ENCODE data around the gene SGSM1. TPM values are rescaled to one million over a fixed set of nuclear protein-coding genes. Genes with fewer than 3 reads are reported as not detected.
A peak's percentile ranks its signal among the peaks of the same experiment; 100 is the strongest.

SGSM1 gene
- total RNA-seq, 3 donors from 2014 or later, result 2.0 to 6.5 (median 3.0) TPM

- ATAC-seq (no peak), DNase-seq (no peak)
- Histone ChIP-seq H3K36me3 (ENCODE audit: low read depth) (no peaks in the 10 kb centered on the region), H3K4me1 (ENCODE audit: low read depth) (peaks cover 54% of the 10 kb centered on the region), H3K9me3 (no peaks in the 10 kb centered on the region), H3K4me3 (no peak overlapping the region)
- intact Hi-C loops (cut with DNase I, micrococcal nuclease), result no loop called here
- TF ChIP-seq, protein P1, sequence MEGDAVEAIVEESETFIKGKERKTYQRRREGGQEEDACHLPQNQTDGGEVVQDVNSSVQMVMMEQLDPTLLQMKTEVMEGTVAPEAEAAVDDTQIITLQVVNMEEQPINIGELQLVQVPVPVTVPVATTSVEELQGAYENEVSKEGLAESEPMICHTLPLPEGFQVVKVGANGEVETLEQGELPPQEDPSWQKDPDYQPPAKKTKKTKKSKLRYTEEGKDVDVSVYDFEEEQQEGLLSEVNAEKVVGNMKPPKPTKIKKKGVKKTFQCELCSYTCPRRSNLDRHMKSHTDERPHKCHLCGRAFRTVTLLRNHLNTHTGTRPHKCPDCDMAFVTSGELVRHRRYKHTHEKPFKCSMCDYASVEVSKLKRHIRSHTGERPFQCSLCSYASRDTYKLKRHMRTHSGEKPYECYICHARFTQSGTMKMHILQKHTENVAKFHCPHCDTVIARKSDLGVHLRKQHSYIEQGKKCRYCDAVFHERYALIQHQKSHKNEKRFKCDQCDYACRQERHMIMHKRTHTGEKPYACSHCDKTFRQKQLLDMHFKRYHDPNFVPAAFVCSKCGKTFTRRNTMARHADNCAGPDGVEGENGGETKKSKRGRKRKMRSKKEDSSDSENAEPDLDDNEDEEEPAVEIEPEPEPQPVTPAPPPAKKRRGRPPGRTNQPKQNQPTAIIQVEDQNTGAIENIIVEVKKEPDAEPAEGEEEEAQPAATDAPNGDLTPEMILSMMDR (IDR thresholded peaks at IDR 0.05), result no peak
These were observed 166.4 kb downstream of the SGSM1 start for GRCh38 chr22:24972369-24972768.

DNA sequence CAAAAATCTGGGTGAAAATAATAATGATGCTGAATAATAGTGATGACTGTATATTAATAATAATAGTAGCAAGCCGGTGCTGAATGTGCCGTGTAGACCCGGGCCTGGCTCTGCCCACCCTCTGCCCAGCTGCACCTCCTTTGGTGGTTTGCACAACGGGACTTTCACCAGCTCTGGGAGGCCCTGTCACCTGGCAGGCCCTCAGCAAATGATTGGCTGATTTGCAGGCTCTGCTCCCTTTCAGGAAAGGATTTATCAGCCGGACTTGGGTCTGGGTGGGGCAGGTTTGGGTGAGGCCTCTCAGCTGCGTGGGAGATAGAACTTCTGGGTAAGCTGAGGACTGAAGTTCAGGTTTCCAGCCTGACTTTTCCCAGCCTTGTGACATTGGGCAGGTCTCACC lies 167.9 kb downstream of the SGSM1 start:
- peaks cover 53% of the 10 kb centered on the region for H3K4me1 ChIP-seq (ENCODE audit: low read depth)
- DNase-seq (peak; percentile 84 to 86 (median 86)), ATAC-seq (peak; percentile 86)
- H3K4me3 ChIP-seq, result no peak overlapping the region
- H3K9me3 ChIP-seq, result no peaks in the 10 kb centered on the region
- intact Hi-C loops (cut with DNase I, micrococcal nuclease), result no loop called here
- TF ChIP-seq, protein P1 (IDR thresholded peaks at IDR 0.05), result no peak
- no peaks in the 10 kb centered on the region for H3K36me3 ChIP-seq (ENCODE audit: low read depth)

DNA sequence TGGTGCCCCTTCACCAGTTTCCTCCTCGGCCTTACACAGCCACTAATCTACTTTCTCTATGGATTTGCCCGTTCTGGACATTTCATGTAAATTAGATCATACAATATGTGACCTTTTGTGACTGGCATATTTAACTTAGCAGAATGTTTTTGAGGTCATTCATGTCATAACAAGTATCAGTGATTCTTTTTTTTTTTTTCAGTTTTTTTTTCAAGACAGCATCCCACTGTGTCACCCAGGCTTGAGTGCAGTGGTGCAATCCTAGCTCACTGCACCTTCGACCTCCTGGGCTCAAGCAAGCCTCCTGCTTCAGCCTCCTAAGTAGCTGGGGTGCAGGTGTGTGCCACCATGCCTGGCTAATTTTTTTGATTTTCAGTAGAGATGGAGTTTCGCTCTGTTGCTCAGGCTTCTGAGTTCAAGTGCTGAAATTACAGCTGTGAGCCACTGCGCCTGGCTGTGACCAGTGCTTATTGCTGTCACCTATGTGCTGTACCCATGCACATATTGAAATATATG lies 169.2 kb downstream of the SGSM1 start:
- intact Hi-C loops (cut with DNase I, micrococcal nuclease), result no loop called here
- Histone ChIP-seq H3K36me3 (ENCODE audit: low read depth) (no peaks in the 10 kb centered on the region), H3K4me1 (ENCODE audit: low read depth) (peaks cover 48% of the 10 kb centered on the region), H3K9me3 (no peaks in the 10 kb centered on the region), H3K4me3 (no peak overlapping the region)
- DNase-seq (no peak), ATAC-seq (no peak)
- TF ChIP-seq, protein P1 (IDR thresholded peaks at IDR 0.05), result no peak

DNA sequence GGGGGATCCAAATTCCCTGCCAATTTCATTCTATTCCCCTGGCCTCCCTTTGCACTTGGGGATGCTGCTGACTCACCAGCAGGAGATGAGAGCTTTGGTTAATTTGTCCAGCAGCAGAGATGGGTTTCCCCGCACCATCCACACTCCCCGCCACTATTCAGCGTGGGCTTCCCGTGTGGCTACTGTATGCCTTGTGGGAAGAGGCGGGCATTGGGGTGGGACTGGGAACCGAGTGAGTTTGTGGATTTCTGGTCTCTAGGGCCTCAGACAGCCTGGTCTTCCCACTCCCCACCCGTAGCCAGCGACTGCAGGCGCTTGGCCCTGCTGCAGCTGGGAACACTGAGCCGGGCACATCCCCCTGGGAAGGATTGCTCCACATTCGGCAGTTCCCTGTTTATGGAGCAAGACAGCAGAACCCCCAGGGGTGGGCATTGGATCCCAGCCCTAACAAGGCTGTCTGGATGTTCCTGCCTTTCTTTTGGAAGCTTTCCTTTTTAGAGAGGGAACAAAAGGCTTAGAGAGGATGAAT lies 169.9 kb downstream of the SGSM1 start:
- no peak overlapping the region for H3K4me3 ChIP-seq
- DNase-seq (peak in 1 of 3 donors; percentile 71), ATAC-seq (no peak)
- intact Hi-C loops (cut with DNase I, micrococcal nuclease), result no loop called here
- no peaks in the 10 kb centered on the region for H3K9me3 ChIP-seq
- peaks cover 48% of the 10 kb centered on the region for H3K4me1 ChIP-seq (ENCODE audit: low read depth)
- no peaks in the 10 kb centered on the region for H3K36me3 ChIP-seq (ENCODE audit: low read depth)
- TF ChIP-seq, protein P1 (IDR thresholded peaks at IDR 0.05), result no peak

- ATAC-seq, result no peak
- no peaks in the 10 kb centered on the region for H3K9me3 ChIP-seq
These were observed 170.6 kb downstream of the SGSM1 start for GRCh38 chr22:24976442-24977218.

More at GRCh38 chr22:24976442-24977218, 170.6 kb downstream of the SGSM1 start:
- Histone ChIP-seq H3K4me3 (no peak overlapping the region), H3K4me1 (ENCODE audit: low read depth) (peaks cover 48% of the 10 kb centered on the region), H3K36me3 (ENCODE audit: low read depth) (no peaks in the 10 kb centered on the region)
- TF ChIP-seq, protein P1 (IDR thresholded peaks at IDR 0.05), result no peak
- intact Hi-C loops (cut with DNase I, micrococcal nuclease), result no loop called here
- no peak for DNase-seq

Other genes starting within 250 kb of the SGSM1 start
- 10 to 100 TPM in 2 of 3 donors, 1 to 10 TPM in 1; 7.5 to 15.7 (median 15.7) TPM for gene LRRC75B, start 213.1 kb upstream of the SGSM1 start, total RNA-seq
- gene GGT1, start 203.0 kb upstream of the SGSM1 start, total RNA-seq, result 100 to 1,000 TPM in 1 of 3 donors, 10 to 100 TPM in 2; 10.9 to 124 (median 57.2) TPM
- not detected for gene PIWIL3, start 31.5 kb upstream of the SGSM1 start, total RNA-seq
- under 1 TPM in 1 of 3 donors, not detected in 2; 0.34 TPM for gene LHFPL7, start 140.5 kb downstream of the SGSM1 start, total RNA-seq
- gene KIAA1671, start 146.5 kb downstream of the SGSM1 start, total RNA-seq, result 100 to 1,000 TPM in 1 of 3 donors, 10 to 100 TPM in 2; 71.3 to 131 (median 88.9) TPM

Measured in mucosa of descending colon (tissue), 3 donors.